ENCODE measurements around the gene KNDC1.

KNDC1 gene

GRCh38 chr10:133117688-133118071 is 42.3 kb upstream of the KNDC1 start:
- no peak overlapping the region for H3K4me3 ChIP-seq (ENCODE audit: low read depth, low read length)
- no peak for TF ChIP-seq MAX (IDR thresholded peaks at IDR 0.05; ENCODE audit: low read depth, low read length)
- TF ChIP-seq CTCF (IDR thresholded peaks at IDR 0.05; ENCODE audit: low read depth, low read length) = no peak
- no peak for TF ChIP-seq POLR2A (IDR thresholded peaks at IDR 0.05; ENCODE audit: extremely low read depth, insufficient read length)
- DNase-seq (ENCODE audit: low read depth) = no peak

- no peak for TF ChIP-seq CTCF (IDR thresholded peaks at IDR 0.05; ENCODE audit: low read depth, low read length)
- no peak for TF ChIP-seq POLR2A (IDR thresholded peaks at IDR 0.05; ENCODE audit: extremely low read depth, insufficient read length)
- TF ChIP-seq MYC (IDR thresholded peaks at IDR 0.05; ENCODE audit: low read depth, low read length) = no peak
- no peak for TF ChIP-seq MAX (IDR thresholded peaks at IDR 0.05; ENCODE audit: low read depth, low read length)
- DNase-seq (ENCODE audit: low read depth) = no peak
- no peak overlapping the region for H3K4me3 ChIP-seq (ENCODE audit: low read depth, low read length)
Observed at GRCh38 chr10:133121479-133121878, 38.5 kb upstream of the KNDC1 start.

- H3K4me3 ChIP-seq (ENCODE audit: low read depth, low read length) = no peak overlapping the region
- TF ChIP-seq MYC (IDR thresholded peaks at IDR 0.05; ENCODE audit: low read depth, low read length) (no peak), POLR2A (IDR thresholded peaks at IDR 0.05; ENCODE audit: extremely low read depth, insufficient read length) (no peak), MAX (IDR thresholded peaks at IDR 0.05; ENCODE audit: low read depth, low read length) (no peak), CTCF (IDR thresholded peaks at IDR 0.05; ENCODE audit: low read depth, low read length) (no peak)
- DNase-seq (ENCODE audit: low read depth) = no peak
Observed at GRCh38 chr10:133122171-133122935, 37.7 kb upstream of the KNDC1 start.

DNA sequence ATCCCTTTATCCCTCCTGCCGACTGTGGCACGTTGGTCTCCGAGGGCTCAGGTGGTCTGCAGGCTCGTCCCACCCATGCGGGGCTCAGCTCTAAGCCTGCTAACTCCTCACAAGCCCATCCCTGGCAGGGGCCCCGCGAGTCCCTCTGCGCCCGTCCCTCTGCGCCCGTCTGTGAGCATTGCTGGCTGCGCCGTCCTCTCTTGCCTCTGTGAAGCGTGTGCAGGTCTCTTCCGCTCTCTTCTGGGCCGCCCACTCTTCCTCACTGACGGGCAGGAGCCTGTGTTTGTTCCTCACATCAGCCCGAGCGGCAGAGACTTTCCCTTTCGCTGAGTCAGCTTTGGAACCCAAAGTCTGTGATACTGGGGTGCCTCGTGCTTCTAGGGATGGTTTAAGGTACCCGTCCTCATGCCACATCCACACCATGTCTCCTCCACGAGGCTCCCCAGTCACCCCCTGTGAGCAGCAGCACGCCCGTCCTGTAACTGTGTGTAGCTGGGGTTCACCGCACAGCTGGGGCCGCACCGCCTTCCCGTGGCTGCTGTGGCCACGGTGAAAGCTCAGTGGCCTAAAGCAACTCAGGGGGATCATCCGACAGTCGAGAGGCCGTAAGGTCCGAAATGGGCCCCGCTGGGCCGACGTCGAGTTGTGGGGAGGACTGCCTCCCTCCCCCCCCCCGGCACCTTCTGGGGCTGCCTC is 36.8 kb upstream of the KNDC1 start:
- H3K4me3 ChIP-seq (ENCODE audit: low read depth, low read length) = no peak overlapping the region
- TF ChIP-seq POLR2A (IDR thresholded peaks at IDR 0.05; ENCODE audit: extremely low read depth, insufficient read length) (no peak), MYC (IDR thresholded peaks at IDR 0.05; ENCODE audit: low read depth, low read length) (no peak), MAX (IDR thresholded peaks at IDR 0.05; ENCODE audit: low read depth, low read length) (no peak), CTCF (IDR thresholded peaks at IDR 0.05; ENCODE audit: low read depth, low read length) (no peak)
- no peak for DNase-seq (ENCODE audit: low read depth)

DNA sequence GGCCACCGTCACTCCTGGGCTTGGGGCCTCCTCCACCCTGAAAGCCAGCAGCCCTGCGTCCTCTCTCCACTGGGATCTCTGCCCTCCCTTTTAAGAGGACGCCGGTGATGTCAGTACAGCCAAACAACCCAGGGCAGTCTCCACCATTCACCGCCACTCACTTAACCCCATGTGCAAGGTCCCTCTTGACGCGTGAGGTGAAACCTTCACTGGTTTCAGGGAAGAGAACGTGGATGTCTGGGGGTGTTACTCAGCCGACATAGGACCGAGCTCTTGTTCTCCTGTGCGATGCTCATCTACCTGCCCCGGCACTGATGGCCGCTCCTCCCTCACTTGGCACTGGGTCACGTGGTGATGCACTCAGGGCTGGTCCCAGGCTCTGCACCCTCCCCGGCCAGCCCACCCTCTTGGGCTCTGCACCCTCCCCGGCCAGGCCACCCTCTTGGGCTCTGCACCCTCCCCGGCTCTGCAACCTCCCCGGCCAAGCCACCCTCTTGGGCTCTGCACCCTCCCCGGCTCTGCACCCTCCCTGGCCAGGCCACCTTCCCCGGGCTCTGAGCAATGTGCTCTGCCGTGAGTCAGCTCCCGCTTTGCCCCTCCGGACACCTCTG is 36.2 kb upstream of the KNDC1 start:
- TF ChIP-seq MAX (IDR thresholded peaks at IDR 0.05; ENCODE audit: low read depth, low read length) (no peak), POLR2A (IDR thresholded peaks at IDR 0.05; ENCODE audit: extremely low read depth, insufficient read length) (no peak), MYC (IDR thresholded peaks at IDR 0.05; ENCODE audit: low read depth, low read length) (no peak)
- H3K4me3 ChIP-seq (ENCODE audit: low read depth, low read length) = no peak overlapping the region
- DNase-seq (ENCODE audit: low read depth) = no peak

All from NB4 (cell line).